ENCODE measurements around the gene HAT1. TPM values are rescaled to one million over a fixed set of nuclear protein-coding genes. Genes with fewer than 3 reads are reported as not detected.
A peak's percentile ranks its signal among the peaks of the same experiment; 100 is the strongest.
"Not testable (repeated sequence)": the region's sequence is repeated elsewhere in the genome, so short reads cannot be mapped to it uniquely, and the experiment has no call there.

Gene HAT1, protein sequence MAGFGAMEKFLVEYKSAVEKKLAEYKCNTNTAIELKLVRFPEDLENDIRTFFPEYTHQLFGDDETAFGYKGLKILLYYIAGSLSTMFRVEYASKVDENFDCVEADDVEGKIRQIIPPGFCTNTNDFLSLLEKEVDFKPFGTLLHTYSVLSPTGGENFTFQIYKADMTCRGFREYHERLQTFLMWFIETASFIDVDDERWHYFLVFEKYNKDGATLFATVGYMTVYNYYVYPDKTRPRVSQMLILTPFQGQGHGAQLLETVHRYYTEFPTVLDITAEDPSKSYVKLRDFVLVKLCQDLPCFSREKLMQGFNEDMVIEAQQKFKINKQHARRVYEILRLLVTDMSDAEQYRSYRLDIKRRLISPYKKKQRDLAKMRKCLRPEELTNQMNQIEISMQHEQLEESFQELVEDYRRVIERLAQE
- 76.0 and 85.5 TPM in 2 replicates for total RNA-seq (2014; rRNA removed; shearing (Covaris generic))
- polyA plus RNA-seq (2015; cell fraction: cytosol; rRNA removed), result 85.4 and 87.9 TPM in 2 replicates
- 95.7 and 120 TPM in 2 replicates for polyA plus RNA-seq (2015; cell fraction: nucleus; rRNA removed)

DNA sequence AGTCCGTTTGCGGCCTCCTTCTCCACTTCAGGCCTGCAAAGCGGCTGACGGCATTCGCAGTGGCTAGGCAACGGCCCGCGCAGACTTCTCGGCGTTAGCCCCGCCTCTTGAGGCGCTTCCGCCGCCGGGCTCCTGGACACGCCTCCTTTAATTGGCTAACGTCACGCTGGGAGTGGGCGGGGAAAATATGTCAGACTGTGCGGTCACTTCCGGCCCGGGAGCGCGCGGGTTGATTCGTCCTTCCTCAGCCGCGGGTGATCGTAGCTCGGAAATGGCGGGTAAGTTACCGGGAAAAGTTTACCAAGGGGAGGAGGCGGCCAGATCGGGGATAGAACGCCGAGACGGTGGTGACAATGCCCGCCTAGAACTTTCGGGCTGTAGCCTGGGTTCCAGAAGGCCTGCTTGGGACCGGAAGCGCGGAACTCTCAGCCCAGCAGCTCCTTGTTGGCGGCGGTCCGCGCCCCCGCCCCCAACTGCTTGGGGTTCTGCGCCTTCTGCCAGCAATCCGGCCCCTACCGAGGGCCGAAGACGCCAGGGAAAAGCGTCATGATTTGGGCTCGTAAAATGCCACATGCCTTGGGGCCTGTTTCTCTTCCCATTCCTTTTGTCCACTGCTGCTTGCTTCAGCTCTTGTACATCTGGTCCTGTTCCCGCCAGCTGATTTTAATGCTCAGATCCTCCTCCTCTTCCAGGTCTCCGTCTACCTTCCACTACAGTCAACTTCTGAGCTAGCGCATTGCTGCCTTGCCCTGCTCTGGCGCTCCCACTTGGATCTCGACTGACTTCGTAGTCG, at the start of gene HAT1:
Gene HAT1 (plus strand): TSS at position 232 of the 793 bp plus-strand sequence. CDS start 40 bp downstream, at position 272.
- DNase-seq (ENCODE audit: low read depth), result peak; percentile 96

DNA sequence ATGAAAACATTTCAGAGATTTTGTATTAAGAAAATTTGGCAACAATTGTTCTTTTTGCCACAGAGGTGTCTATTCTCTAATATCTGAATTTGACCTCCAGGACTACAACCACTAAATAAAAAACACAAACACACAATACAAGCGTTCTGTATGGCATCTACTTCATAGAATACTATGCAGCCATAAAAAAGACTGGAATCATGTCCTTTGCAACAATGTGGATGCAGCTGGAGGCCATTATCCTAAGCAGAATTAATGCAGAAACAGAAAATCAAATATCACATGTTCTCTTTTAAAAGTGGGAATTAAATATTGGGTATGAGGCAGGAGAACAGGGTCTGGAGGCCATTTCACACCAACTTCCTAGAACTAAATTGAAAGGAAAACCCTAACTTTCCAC, 47.7 kb upstream of the HAT1 start:
- DNase-seq (ENCODE audit: low read depth), result no peak

DNA sequence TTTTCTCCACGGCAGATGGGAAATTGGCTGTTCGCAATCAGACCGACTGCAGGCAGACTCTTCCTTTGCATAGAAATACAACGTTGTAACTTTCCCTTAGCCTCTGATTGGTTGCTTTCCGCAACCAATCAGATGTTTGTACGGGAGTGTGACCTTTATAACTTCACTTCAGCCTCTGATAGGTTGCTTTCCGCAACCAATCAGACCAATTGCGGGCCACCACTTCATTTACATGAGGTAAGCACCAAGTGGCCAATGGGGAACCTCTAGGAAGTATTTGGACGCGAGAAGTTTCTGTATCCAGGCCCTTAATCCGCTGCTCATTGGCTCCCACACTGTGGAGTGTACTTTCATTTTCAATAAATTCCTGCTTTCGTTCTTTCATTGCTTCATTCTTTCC, 47.3 kb upstream of the HAT1 start:
- no peak for DNase-seq (ENCODE audit: low read depth)

DNA sequence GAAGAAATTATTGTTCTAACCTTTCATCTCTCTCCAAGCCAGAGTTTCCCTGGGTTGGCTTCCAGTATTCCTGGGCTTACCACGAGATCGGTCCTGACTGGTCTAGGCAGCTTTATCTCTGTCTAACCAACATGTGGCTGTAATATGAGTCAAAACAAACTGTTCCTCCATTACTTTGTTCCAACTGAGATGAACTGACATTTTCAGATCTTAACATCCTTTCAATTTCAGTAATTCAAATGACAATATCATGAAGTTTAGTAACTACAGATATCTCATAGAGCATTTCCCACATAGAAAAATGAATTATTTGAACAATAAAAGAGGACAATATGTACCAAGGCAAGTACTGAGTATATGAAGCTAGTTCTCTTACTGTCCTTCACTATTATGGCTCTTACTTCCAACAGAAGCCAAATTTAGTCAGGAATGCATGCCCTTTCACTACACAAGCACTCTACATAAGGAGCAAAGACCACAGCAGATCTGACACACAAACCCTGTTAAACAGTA, 43.7 kb upstream of the HAT1 start:
- DNase-seq (ENCODE audit: low read depth), result peak; percentile 49

DNA sequence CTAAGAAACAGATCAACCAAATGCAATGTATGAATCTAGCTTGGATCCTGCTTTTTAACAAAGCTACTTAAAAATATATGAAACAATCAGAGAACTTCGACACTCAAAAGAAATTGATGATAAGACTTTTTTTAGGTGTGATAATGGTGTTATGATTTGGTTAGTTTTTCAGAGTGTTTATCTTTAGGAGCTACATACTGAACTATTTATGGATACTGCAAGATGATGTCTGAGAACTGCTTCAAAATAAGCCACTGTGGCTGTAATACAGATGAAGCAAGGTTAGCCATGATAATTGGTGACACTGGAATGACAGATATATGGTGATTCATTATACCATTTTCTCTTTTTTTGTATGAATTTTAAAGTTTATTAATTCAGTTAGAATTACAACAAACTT, 42.4 kb upstream of the HAT1 start:
- DNase-seq (ENCODE audit: low read depth), result no peak

DNA sequence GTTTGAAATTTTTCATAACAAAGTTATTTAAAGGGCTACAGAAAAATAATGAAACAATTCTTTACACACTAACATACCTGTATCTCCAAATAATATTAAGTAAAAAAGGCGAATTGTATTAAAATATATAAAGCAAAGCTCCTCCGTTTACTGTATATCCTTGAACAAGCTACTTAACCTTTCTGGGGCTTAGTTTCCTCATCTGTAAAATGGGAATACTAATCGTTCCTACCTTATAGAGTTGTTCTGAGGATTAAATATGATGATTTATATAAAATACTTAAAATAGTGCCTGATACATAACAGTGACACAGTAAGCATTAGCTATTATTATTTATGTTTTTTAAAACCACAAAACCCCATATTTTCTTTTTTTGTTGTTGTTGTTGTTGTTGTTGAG, 41.5 kb upstream of the HAT1 start:
- no peak for DNase-seq (ENCODE audit: low read depth)

DNA sequence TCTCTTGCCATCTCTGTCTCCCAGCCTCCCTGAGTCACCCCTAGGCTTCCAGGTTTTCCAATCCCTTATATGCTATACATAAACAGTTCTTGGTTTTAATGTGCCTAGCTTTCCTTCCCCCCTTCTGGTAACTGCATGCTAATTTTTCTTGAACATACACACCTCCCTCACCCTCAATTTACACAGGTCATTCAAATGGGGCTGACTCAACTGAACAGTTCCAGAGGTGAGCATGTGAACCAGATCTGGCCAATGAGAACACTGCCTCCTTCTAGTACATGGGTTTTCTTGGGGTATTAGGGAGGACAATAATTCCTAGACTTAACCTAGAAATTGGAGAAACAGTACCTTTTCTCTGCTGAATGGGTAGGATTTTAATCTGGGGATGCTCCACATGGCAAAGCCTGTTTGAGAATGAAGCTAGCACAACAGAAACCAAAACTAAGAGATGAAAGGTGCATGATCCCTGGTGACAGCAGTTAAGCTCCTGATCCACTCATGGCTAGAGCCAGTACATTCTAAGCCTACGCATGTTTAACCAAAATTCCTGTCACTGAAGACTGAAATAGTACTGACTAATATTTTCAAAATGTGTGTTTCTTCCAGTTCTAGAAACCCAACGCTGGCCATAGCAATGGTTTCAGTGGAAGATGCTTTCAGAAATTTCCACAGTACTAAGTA, 40.0 kb upstream of the HAT1 start:
- DNase-seq (ENCODE audit: low read depth), result no peak

DNA sequence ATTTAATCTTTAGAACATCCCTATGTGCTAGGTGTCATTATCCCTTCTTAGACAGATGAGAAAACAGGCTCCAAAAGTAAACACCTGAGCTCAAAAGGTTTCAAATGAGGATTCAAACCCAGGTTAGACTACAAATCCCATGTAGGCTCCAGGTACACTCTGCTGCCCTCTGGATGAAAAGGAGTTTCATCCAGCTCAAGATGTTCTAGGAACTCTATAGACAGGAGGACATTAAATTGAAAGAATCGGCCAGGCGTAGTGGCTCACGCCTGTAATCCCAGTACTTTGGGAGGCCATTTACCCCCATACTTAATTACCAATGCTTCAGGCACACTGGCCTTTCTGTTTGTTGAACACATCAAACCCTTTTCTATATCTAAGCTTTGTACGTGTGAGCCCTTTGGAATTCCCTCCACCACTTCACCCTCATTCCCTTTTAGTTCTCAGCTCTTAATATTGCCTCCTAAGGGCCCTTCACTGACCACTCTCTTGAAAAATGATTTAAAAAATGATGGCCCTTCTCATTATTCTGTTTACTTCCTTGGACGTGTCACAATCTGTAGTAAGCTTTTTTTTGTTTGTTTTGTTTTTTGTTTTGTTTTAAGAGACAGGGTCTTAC, 38.9 kb upstream of the HAT1 start:
- DNase-seq (ENCODE audit: low read depth), result no peak

DNA sequence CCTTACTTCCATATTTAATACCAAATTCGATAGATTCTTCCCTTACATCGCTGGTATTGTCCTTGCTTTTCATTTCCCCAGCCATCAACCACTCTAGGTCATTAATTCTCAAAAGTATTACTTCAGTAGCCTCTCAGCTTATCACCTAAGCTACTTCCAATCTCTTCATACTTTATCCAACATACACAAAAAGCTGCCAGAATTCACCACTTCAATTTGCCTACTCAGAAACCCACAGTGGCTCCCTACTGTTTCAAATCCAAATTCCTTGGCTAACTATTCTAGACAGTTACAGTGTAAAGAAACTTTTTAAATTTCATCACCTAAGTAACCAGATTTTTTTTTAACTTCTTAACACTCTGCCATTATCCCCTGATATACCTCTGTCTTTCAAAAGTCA, 32.9 kb upstream of the HAT1 start:
- no peak for DNase-seq (ENCODE audit: low read depth)

DNA sequence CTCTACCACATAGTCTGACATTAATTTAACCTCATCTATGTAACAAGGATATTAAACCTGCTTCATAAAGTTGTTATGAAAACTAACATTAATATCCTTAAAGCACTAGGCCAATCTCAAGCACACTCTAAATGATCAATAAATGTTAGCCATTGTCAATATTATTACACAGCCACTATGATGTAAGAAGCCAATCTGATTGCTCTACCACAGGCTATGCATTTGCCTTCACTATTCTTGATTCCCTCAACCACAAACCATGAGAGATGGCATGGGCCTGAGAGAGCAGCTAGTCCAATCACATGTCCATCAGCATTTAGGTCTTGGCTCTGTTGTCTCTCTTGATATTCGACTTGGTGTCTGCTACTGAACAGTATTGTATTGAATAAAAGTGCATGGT, 32.5 kb upstream of the HAT1 start:
- DNase-seq (ENCODE audit: low read depth), result no peak

DNA sequence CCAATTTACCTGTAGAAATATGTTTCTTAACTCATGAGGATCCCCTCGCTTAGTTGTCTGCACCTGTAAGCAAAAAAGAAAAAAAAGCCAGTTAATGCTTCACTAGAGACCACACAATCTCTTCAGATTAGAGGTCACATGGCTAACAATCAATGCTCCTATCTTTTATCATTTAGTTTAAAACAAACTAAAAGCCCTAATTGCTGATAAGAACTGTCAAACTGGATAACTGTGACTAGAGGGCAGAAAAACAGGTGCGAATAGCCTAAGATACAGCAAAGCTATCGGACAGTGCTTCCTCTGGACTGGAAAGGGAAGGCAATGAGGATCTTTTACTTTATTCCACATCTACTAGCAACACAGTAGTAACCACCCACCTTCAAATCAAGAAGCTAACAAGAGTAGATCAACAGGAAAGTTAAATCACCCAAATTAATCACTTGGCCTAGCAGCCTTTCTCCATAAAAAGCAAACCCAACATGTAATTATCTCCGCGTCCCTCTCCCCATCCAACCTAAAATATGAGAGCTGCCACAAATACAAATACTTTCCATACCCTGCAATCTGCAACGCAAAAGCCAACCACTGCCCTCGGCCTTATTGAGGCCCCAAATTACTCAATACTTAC, 29.0 kb upstream of the HAT1 start:
- peak; percentile 14 for DNase-seq (ENCODE audit: low read depth)

DNA sequence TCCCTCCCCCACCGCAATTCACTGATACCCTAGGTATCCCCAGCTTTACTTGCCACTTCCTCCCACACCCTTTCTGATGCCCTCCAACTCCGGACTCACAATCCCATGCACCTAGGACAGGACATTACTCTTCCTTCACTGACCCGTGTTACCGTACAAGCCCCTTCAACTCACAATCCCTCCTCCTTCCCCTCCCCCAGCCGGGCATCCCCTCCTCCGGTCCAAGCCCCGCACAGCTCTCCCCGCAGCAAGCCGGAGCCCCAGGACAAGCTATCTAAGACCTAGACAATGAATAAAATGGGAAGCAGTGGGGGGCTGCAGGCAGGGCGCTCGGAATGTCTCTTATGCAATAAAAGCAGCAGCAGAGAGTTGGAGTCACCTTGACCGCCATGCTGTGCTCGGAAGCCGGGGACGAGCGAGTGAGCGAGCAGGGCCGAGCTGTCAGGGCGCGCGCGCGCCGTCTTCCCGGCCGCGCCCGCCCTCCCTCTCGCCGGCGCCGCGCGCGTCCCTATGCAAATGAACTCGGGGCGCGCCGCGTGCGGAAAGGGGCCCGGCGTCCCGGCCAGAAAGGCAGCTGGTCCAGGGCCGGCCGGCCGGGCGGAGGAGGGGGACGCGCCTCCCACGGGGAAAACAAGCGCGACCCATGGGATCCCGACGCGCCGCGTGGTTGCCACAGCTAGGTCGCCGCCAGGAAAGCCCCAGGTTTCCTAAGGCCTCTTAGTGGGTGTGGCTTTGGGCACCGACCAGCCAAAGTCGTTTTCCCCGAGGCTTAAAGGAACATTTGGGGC, 28.2 kb upstream of the HAT1 start, which contains the start of gene SLC25A12:
Gene SLC25A12 (minus strand): TSS at position 421 of the 788 bp plus-strand sequence. CDS start 30 bp downstream, at position 391.
- peak; percentile 83 for DNase-seq (ENCODE audit: low read depth)

DNA sequence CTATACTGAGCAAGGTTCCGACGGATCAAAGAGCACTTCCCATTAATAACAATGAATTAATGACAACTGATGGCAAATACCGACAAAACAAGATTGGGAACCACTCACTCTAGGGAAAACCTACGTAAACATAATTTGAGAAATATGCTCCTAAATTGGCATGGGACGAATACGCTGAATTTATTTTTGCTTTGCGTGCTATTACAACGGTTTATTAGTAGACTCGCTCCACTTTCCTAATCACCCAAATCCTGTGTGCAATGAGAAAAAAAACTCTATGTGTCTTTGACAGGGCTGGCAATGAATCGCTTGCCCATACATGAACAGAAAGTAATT, 27.7 kb upstream of the HAT1 start:
- DNase-seq (ENCODE audit: low read depth), result no peak

DNA sequence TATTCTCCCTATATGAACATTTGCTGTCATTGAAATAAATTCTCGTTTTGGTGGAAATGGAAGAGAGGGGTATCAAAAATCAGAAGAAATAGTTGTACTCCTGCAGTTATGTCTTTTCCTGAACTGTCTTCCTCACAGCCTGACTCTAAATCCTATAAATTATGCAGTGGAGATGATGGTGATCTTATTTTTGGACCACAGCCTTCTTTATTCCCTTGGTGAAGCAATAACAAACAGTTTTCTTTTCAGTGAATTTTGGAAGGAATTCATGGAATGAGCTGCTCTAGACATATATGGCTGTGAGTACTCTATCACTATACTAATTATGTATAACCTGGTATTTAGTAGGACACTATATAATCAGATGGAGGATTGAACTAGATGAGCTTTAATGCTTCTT, 26.5 kb upstream of the HAT1 start:
- DNase-seq (ENCODE audit: low read depth), result no peak

DNA sequence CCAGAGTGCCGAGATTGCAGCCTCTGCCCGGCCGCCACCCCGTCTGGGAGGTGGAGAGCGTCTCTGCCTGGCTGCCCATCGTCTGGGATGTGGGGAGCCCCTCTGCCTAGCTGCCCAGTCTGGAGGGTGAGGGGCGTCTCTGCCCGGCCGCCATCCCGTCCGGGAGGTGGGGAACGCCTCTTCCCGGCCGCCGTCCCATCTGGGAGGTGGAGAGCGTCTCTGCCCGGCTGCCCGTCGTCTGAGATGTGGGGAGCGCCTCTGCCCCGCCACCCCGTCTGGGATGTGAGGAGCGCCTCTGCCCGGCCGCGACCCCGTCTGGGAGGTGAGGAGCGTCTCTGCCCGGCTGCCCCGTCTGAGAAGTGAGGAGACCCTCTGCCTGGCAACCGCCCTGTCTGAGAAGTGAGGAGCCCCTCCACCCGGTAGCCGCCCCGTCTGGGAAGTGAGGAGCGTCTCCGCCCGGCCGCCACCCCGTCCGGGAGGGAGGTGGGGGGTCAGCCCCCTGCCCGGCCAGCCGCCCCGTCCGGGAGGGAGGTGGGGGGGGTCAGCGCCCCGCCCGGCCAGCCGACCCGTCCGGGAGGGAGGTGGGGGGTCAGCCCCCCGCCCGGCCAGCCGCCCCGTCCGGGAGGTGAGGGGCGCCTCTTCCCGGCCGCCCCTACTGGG, 22.5 kb upstream of the HAT1 start:
- DNase-seq (ENCODE audit: low read depth), result not testable (repeated sequence)

DNA sequence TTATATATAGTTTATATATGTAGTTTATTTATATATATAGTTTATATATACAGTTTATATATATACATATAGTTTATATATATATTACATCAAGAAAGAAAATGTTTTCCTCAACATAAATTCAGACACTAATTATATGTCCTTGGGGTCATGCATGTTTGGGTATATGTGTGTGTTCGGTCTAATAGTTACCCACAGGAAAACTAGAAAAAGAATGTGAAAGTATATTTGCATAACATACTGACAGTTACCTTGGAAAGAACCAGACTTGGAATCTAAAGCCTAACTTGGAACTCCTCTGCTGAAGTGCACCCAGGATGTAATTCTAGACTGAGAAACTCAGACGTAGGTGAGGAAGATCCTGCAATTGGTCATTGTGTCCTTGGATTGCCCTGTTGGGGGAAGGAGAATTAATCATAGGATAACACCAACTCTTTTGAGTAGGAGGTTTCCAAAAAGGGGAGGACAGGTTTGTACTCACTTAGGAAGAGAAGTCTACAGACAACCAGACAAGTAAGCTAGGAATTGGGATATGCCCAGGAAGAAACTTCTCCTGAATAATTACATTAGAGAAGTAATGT, 19.3 kb upstream of the HAT1 start:
- DNase-seq (ENCODE audit: low read depth), result no peak

DNA sequence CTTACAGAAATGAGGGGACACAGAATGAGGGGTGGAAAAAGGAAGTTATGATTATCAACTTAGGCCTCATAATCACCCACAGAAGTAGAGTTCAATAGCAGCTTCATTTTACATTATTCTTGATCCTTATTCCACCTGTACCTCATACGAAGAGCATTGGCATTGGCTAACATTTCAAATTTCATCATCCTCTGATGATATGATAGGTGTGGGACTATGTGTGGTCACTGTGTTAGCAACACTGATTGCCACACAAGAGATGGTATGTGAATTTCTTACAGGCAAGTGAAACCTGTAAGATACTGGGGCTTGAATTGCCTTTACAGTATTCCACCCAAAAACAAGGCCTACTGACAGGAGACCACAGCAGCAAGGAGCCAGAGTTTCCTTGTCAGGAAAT, 14.0 kb upstream of the HAT1 start:
- no peak for DNase-seq (ENCODE audit: low read depth)

DNA sequence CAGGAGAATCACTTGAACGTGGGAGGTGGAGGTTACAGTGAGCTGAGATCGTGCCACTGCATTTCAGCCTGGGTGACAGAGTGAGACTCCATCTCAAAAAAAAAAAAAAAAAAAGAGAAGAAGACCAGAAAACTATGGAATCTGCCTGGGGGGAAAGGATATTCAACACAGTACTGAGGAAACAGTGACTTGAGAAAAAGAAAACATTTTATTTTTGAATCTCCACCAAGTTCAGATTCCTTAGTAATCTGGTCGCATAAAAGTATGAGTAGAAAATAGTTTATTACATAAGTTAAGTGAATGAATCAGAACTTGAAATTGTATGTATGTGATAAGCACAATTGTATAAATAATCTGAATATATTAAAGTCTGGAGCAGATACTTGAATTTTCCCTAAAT, 13.0 kb upstream of the HAT1 start:
- no peak for DNase-seq (ENCODE audit: low read depth)

DNA sequence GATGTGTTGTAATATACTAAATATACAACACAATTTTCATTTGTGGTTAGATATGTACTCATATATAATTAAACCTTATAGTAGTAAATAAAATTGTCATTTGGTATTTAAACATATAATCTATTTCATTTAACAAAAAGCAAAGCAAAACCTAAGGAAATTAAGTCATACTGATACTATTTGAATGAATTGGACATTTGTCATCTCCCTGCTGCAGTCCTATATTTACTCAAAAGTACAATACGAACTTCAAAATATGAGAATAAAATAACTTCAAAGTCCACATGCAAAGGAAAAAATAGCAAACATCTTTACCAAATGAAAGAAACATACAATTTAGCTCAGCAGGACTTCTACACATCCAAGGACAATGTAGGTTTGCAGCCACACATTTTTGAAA, 11.8 kb upstream of the HAT1 start:
- DNase-seq (ENCODE audit: low read depth), result no peak

Measured in HT1080 (cell line).